ENCODE data around the gene LRP11. TPM values are rescaled to one million over a fixed set of nuclear protein-coding genes. Genes with fewer than 3 reads are reported as not detected.

Gene LRP11
- total RNA-seq, 1 experiment from 2014 or later, result 31.1 TPM

GRCh38 chr6:149881066-149881766 lies 17.1 kb upstream of the LRP11 start:
- BruUV-seq (replicated peaks), result no TSS peak
- CTCF ChIA-PET, result interaction anchor here (1.7 kb wide), 1 partner anchor 14 kb away, joined by 4 read pairs; no protein-coding TSS in a partner anchor
- TF ChIP-seq CTCF (IDR thresholded peaks at IDR 0.05; ENCODE audit: unreplicated experiment), result no peak
- DNase-seq, result no peak
- H3K9me3 Mint-ChIP-seq (ENCODE audit: low read depth, unreplicated experiment), result no peaks in the 10 kb centered on the region
- no peaks in the 10 kb centered on the region for H3K4me1 Mint-ChIP-seq (ENCODE audit: low read depth, unreplicated experiment)
- intact Hi-C loops (cut with micrococcal nuclease; ENCODE audit: unreplicated experiment), result no loop called here
- H3K27ac Mint-ChIP-seq (ENCODE audit: unreplicated experiment), result no peak overlapping the region
- peaks cover 46% of the 10 kb centered on the region for H3K27me3 Mint-ChIP-seq (ENCODE audit: unreplicated experiment)
- H3K36me3 Mint-ChIP-seq (ENCODE audit: insufficient read depth, unreplicated experiment), result no peaks in the 10 kb centered on the region
- no peak overlapping the region for H3K4me3 Mint-ChIP-seq (ENCODE audit: low read depth, unreplicated experiment)

GRCh38 chr6:149877659-149878058 lies 13.5 kb upstream of the LRP11 start:
- CTCF ChIA-PET, result no interaction called here
- H3K9me3 Mint-ChIP-seq (ENCODE audit: low read depth, unreplicated experiment), result no peaks in the 10 kb centered on the region

GRCh38 chr6:149876241-149876933 lies 12.2 kb upstream of the LRP11 start:
- Mint-ChIP-seq H3K4me1 (ENCODE audit: low read depth, unreplicated experiment) (no peaks in the 10 kb centered on the region), H3K27ac (ENCODE audit: unreplicated experiment) (no peak overlapping the region), H3K36me3 (ENCODE audit: insufficient read depth, unreplicated experiment) (no peaks in the 10 kb centered on the region), H3K9me3 (ENCODE audit: low read depth, unreplicated experiment) (no peaks in the 10 kb centered on the region), H3K27me3 (ENCODE audit: unreplicated experiment) (peaks cover 44% of the 10 kb centered on the region), H3K4me3 (ENCODE audit: low read depth, unreplicated experiment) (no peak overlapping the region)
- no peak for DNase-seq
- intact Hi-C loops (cut with micrococcal nuclease; ENCODE audit: unreplicated experiment), result no loop called here
- BruUV-seq (replicated peaks), result no TSS peak
- TF ChIP-seq CTCF (IDR thresholded peaks at IDR 0.05; ENCODE audit: unreplicated experiment), result no peak
- CTCF ChIA-PET, result no interaction called here

More at GRCh38 chr6:149877659-149878058, 13.5 kb upstream of the LRP11 start:
- no TSS peak for BruUV-seq (replicated peaks)
- no peak for TF ChIP-seq CTCF (IDR thresholded peaks at IDR 0.05; ENCODE audit: unreplicated experiment)
- intact Hi-C loops (cut with micrococcal nuclease; ENCODE audit: unreplicated experiment), result no loop called here
- Mint-ChIP-seq H3K4me3 (ENCODE audit: low read depth, unreplicated experiment) (no peak overlapping the region), H3K4me1 (ENCODE audit: low read depth, unreplicated experiment) (no peaks in the 10 kb centered on the region), H3K27ac (ENCODE audit: unreplicated experiment) (no peak overlapping the region), H3K36me3 (ENCODE audit: insufficient read depth, unreplicated experiment) (no peaks in the 10 kb centered on the region), H3K27me3 (ENCODE audit: unreplicated experiment) (peaks cover 46% of the 10 kb centered on the region)
- no peak for DNase-seq

- Mint-ChIP-seq H3K4me1 (ENCODE audit: low read depth, unreplicated experiment) (peaks cover 14% of the 10 kb centered on the region), H3K4me3 (ENCODE audit: low read depth, unreplicated experiment) (no peak overlapping the region), H3K27ac (ENCODE audit: unreplicated experiment) (no peak overlapping the region), H3K9me3 (ENCODE audit: low read depth, unreplicated experiment) (no peaks in the 10 kb centered on the region), H3K36me3 (ENCODE audit: insufficient read depth, unreplicated experiment) (no peaks in the 10 kb centered on the region), H3K27me3 (ENCODE audit: unreplicated experiment) (peaks cover 4% of the 10 kb centered on the region)
- TF ChIP-seq CTCF (IDR thresholded peaks at IDR 0.05; ENCODE audit: unreplicated experiment), result no peak
- CTCF ChIA-PET, result no interaction called here
- intact Hi-C loops (cut with micrococcal nuclease; ENCODE audit: unreplicated experiment), result no loop called here
- no peak for DNase-seq
- no TSS peak for BruUV-seq (replicated peaks)
Observed at GRCh38 chr6:149872233-149872632, 8.1 kb upstream of the LRP11 start.
